Measurements from ENCODE around the gene GIMAP1.

- no peak for TF ChIP-seq POLR2AphosphoS5 (IDR thresholded peaks at IDR 0.05)
- no peak for TF ChIP-seq CTCF (IDR thresholded peaks at IDR 0.05)
- no peak for TF ChIP-seq POLR2A (IDR thresholded peaks at IDR 0.05)
Measured at GRCh38 chr7:150728609-150729008, 12.2 kb downstream of the GIMAP1 start.

Data from sigmoid colon (tissue), 4 donors.